ENCODE measurements around the gene WRAP53.

GRCh38 chr17:7668482-7668881, 19.8 kb upstream of the WRAP53 start:
- no peak for TF ChIP-seq CTCF (IDR thresholded peaks at IDR 0.05)
- TF ChIP-seq POLR2A (IDR thresholded peaks at IDR 0.05): no peak
